ENCODE measurements around the gene OPA3.

OPA3 gene

DNA sequence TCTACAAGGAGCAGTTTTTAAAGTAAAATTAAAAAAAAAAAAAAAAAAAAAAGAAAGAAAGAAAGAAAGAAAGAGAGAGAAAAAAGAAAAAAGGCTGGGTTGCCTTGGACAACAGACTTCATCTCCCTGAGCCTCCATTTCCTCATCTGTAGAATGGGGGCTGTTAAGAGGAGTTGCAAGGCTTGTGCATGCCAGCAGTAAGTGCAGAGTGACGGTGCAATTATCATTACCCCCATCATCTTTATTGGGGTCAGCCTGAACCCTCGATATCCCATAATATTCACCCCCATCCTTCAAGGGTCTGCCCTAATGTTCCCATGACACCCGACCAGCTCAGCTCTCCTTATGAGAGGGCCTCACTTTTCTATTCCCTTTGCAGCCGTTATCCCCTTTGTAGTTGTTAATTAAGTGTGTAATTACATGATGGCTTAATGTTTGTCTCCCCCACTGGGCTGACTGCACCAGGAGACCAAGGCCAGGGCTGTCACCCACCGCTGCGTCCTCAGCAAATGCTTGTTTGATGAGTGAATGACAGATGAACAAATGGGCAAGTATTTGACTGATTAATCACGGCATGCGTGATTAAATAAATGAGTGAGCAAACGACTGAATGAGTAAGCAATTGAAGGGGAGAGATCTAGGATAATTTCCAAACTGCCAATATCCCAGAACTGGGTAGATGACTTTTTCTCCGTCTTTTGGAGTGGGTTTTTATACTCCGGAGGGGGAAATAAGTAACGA lies 106.7 kb downstream of the OPA3 start:
- DNase-seq (ENCODE audit: low spot score): peak; percentile 6

All from hematopoietic multipotent progenitor cell treated with erythropoietin and hydrocortisone succinate and interleukin-3 and kit ligand, for 17 days (in vitro differentiated cells).